Measurements from ENCODE around the gene NAT8L.

Gene NAT8L

GRCh38 chr4:2040391-2041238 lies 18.5 kb upstream of the NAT8L start:
- no peak overlapping the region for H3K4me3 ChIP-seq (ENCODE audit: low read depth in 1 of 2, low read length in 2 of 2)

GRCh38 chr4:2041239-2042130 lies 17.6 kb upstream of the NAT8L start:
- Histone ChIP-seq H3K9me3 (ENCODE audit: low read length) (no peaks in the 10 kb centered on the region), H3K9ac (ENCODE audit: low read length) (no peak overlapping the region), H3K27me3 (ENCODE audit: control insufficient read depth in 1 of 2, insufficient read depth in 2 of 2, low read length in 2 of 2) (peaks cover 0 to 49% of the 10 kb centered on the region in 2 donors), H3K27ac (ENCODE audit: low read depth, low read length) (no peak overlapping the region), H3K36me3 (ENCODE audit: insufficient read depth, low read length) (no peaks in the 10 kb centered on the region), H3K4me3 (ENCODE audit: low read depth in 1 of 2, low read length in 2 of 2) (peak overlapping the region; percentile 49 to 74), H3K4me1 (ENCODE audit: insufficient read depth, low read length) (peaks cover 5% of the 10 kb centered on the region)

More at GRCh38 chr4:2040391-2041238, 18.5 kb upstream of the NAT8L start:
- H3K27ac ChIP-seq (ENCODE audit: low read depth, low read length) = no peak overlapping the region
- no peaks in the 10 kb centered on the region for H3K9me3 ChIP-seq (ENCODE audit: low read length)
- H3K9ac ChIP-seq (ENCODE audit: low read length) = no peak overlapping the region
- no peaks in the 10 kb centered on the region for H3K36me3 ChIP-seq (ENCODE audit: insufficient read depth, low read length)
- H3K4me1 ChIP-seq (ENCODE audit: insufficient read depth, low read length) = peaks cover 5% of the 10 kb centered on the region
- H3K27me3 ChIP-seq (ENCODE audit: control insufficient read depth in 1 of 2, insufficient read depth in 2 of 2, low read length in 2 of 2) = peaks cover 0 to 44% of the 10 kb centered on the region in 2 donors

- Histone ChIP-seq H3K4me3 (ENCODE audit: low read depth in 1 of 2, low read length in 2 of 2) (peak overlapping the region in 1 of 2 donors; percentile 74), H3K27me3 (ENCODE audit: control insufficient read depth in 1 of 2, insufficient read depth in 2 of 2, low read length in 2 of 2) (peaks cover 0 to 58% of the 10 kb centered on the region in 2 donors), H3K9me3 (ENCODE audit: low read length) (no peaks in the 10 kb centered on the region), H3K4me1 (ENCODE audit: insufficient read depth, low read length) (peaks cover 5% of the 10 kb centered on the region), H3K36me3 (ENCODE audit: insufficient read depth, low read length) (no peaks in the 10 kb centered on the region), H3K27ac (ENCODE audit: low read depth, low read length) (no peak overlapping the region), H3K9ac (ENCODE audit: low read length) (no peak overlapping the region)
These were observed 16.8 kb upstream of the NAT8L start for GRCh38 chr4:2042204-2042946.

- Histone ChIP-seq H3K27me3 (ENCODE audit: control insufficient read depth in 1 of 2, insufficient read depth in 2 of 2, low read length in 2 of 2) (peaks cover 0 to 62% of the 10 kb centered on the region in 2 donors), H3K4me3 (ENCODE audit: low read depth in 1 of 2, low read length in 2 of 2) (no peak overlapping the region), H3K36me3 (ENCODE audit: insufficient read depth, low read length) (no peaks in the 10 kb centered on the region), H3K9me3 (ENCODE audit: low read length) (no peaks in the 10 kb centered on the region), H3K4me1 (ENCODE audit: insufficient read depth, low read length) (peaks cover 5% of the 10 kb centered on the region), H3K9ac (ENCODE audit: low read length) (no peak overlapping the region), H3K27ac (ENCODE audit: low read depth, low read length) (no peak overlapping the region)
These were observed 16.2 kb upstream of the NAT8L start for GRCh38 chr4:2042947-2043395.

- H3K27ac ChIP-seq (ENCODE audit: low read depth, low read length) = no peak overlapping the region
- H3K4me1 ChIP-seq (ENCODE audit: insufficient read depth, low read length) = peaks cover 5% of the 10 kb centered on the region
- no peaks in the 10 kb centered on the region for H3K36me3 ChIP-seq (ENCODE audit: insufficient read depth, low read length)
- H3K9me3 ChIP-seq (ENCODE audit: low read length) = no peaks in the 10 kb centered on the region
- peaks cover 0 to 63% of the 10 kb centered on the region in 2 donors for H3K27me3 ChIP-seq (ENCODE audit: control insufficient read depth in 1 of 2, insufficient read depth in 2 of 2, low read length in 2 of 2)
- no peak overlapping the region for H3K9ac ChIP-seq (ENCODE audit: low read length)
- no peak overlapping the region for H3K4me3 ChIP-seq (ENCODE audit: low read depth in 1 of 2, low read length in 2 of 2)
These were observed 15.6 kb upstream of the NAT8L start for GRCh38 chr4:2043396-2044118.

- no peaks in the 10 kb centered on the region for H3K9me3 ChIP-seq (ENCODE audit: low read length)
- no peaks in the 10 kb centered on the region for H3K36me3 ChIP-seq (ENCODE audit: insufficient read depth, low read length)
- H3K27me3 ChIP-seq (ENCODE audit: control insufficient read depth in 1 of 2, insufficient read depth in 2 of 2, low read length in 2 of 2) = peaks cover 0 to 64% of the 10 kb centered on the region in 2 donors
- peaks cover 5% of the 10 kb centered on the region for H3K4me1 ChIP-seq (ENCODE audit: insufficient read depth, low read length)
- no peak overlapping the region for H3K27ac ChIP-seq (ENCODE audit: low read depth, low read length)
- no peak overlapping the region for H3K9ac ChIP-seq (ENCODE audit: low read length)
- no peak overlapping the region for H3K4me3 ChIP-seq (ENCODE audit: low read depth in 1 of 2, low read length in 2 of 2)
These were observed 15.0 kb upstream of the NAT8L start for GRCh38 chr4:2044119-2044485.

- Histone ChIP-seq H3K9ac (ENCODE audit: low read length) (no peak overlapping the region), H3K36me3 (ENCODE audit: insufficient read depth, low read length) (no peaks in the 10 kb centered on the region), H3K27me3 (ENCODE audit: control insufficient read depth in 1 of 2, insufficient read depth in 2 of 2, low read length in 2 of 2) (peaks cover 0 to 59% of the 10 kb centered on the region in 2 donors), H3K9me3 (ENCODE audit: low read length) (no peaks in the 10 kb centered on the region), H3K27ac (ENCODE audit: low read depth, low read length) (no peak overlapping the region), H3K4me3 (ENCODE audit: low read depth in 1 of 2, low read length in 2 of 2) (no peak overlapping the region), H3K4me1 (ENCODE audit: insufficient read depth, low read length) (peaks cover 5% of the 10 kb centered on the region)
These were observed 14.3 kb upstream of the NAT8L start for GRCh38 chr4:2044542-2045517.

GRCh38 chr4:2045518-2045951 lies 13.6 kb upstream of the NAT8L start:
- Histone ChIP-seq H3K4me1 (ENCODE audit: insufficient read depth, low read length) (peaks cover 5% of the 10 kb centered on the region), H3K27ac (ENCODE audit: low read depth, low read length) (no peak overlapping the region), H3K27me3 (ENCODE audit: control insufficient read depth in 1 of 2, insufficient read depth in 2 of 2, low read length in 2 of 2) (peaks cover 0 to 54% of the 10 kb centered on the region in 2 donors)

GRCh38 chr4:2046031-2046961 lies 12.8 kb upstream of the NAT8L start:
- peaks cover 4 to 53% of the 10 kb centered on the region in 2 donors for H3K27me3 ChIP-seq (ENCODE audit: control insufficient read depth in 1 of 2, insufficient read depth in 2 of 2, low read length in 2 of 2)
- no peak overlapping the region for H3K4me3 ChIP-seq (ENCODE audit: low read depth in 1 of 2, low read length in 2 of 2)
- H3K36me3 ChIP-seq (ENCODE audit: insufficient read depth, low read length) = no peaks in the 10 kb centered on the region
- no peaks in the 10 kb centered on the region for H3K9me3 ChIP-seq (ENCODE audit: low read length)
- H3K4me1 ChIP-seq (ENCODE audit: insufficient read depth, low read length) = peaks cover 5% of the 10 kb centered on the region
- no peak overlapping the region for H3K9ac ChIP-seq (ENCODE audit: low read length)
- H3K27ac ChIP-seq (ENCODE audit: low read depth, low read length) = no peak overlapping the region

More at GRCh38 chr4:2045518-2045951, 13.6 kb upstream of the NAT8L start:
- no peak overlapping the region for H3K4me3 ChIP-seq (ENCODE audit: low read depth in 1 of 2, low read length in 2 of 2)
- no peak overlapping the region for H3K9ac ChIP-seq (ENCODE audit: low read length)
- no peaks in the 10 kb centered on the region for H3K36me3 ChIP-seq (ENCODE audit: insufficient read depth, low read length)
- H3K9me3 ChIP-seq (ENCODE audit: low read length) = no peaks in the 10 kb centered on the region
